Activated CD8-positive, alpha-beta memory T cell treated with anti-CD3 and anti-CD28 coated beads, Interleukin-2, amount 50 U/mL, for 24 hours (primary cell): Measurements from ENCODE around the gene AP2S1.
"Not testable (repeated sequence)": the region's sequence is repeated elsewhere in the genome, so short reads cannot be mapped to it uniquely, and the experiment has no call there.

ENCODE experiments used
- DNase-seq: peaks from one replicate; pipeline ENCODE4 v3.0.0-alpha.2; 2020; ENCODE audit errors: extremely low read depth

Gene AP2S1

GRCh38 chr19:46867170-46867569, 16.5 kb upstream of the AP2S1 start:
- DNase-seq = no peak

- DNase-seq = no peak
Observed at GRCh38 chr19:46866407-46867136, 15.9 kb upstream of the AP2S1 start.

GRCh38 chr19:46863818-46864629, 13.4 kb upstream of the AP2S1 start:
- DNase-seq = no peak

GRCh38 chr19:46862974-46863632, 12.5 kb upstream of the AP2S1 start:
- no peak for DNase-seq

GRCh38 chr19:46862503-46862834, 11.8 kb upstream of the AP2S1 start:
- no peak for DNase-seq

- no peak for DNase-seq
Observed at GRCh38 chr19:46861691-46862502, 11.3 kb upstream of the AP2S1 start.

- DNase-seq = no peak
Observed at GRCh38 chr19:46860846-46861690, 10.4 kb upstream of the AP2S1 start, which contains the start of gene ARHGAP35. TSS of gene ARHGAP35 (plus strand) at chr19:46860997. CDS start at chr19:46918676, 57,679 bp downstream.

GRCh38 chr19:46860125-46860845, 9.6 kb upstream of the AP2S1 start:
- DNase-seq = peak; percentile 94

GRCh38 chr19:46859637-46860124, 9.0 kb upstream of the AP2S1 start:
- no peak for DNase-seq

- peak; percentile 85 for DNase-seq
Observed at GRCh38 chr19:46856062-46857022, 5.7 kb upstream of the AP2S1 start.

GRCh38 chr19:46854698-46855097, 4.1 kb upstream of the AP2S1 start:
- not testable (repeated sequence) for DNase-seq

GRCh38 chr19:46852830-46853229, 2.2 kb upstream of the AP2S1 start:
- DNase-seq = no peak

GRCh38 chr19:46849610-46850009, 1.0 kb downstream of the AP2S1 start:
- DNase-seq = no peak

- no peak for DNase-seq
Observed at GRCh38 chr19:46848389-46848788, 2.3 kb downstream of the AP2S1 start.

- no peak for DNase-seq
Observed at GRCh38 chr19:46847528-46847927, 3.1 kb downstream of the AP2S1 start.

- no peak for DNase-seq
Observed at GRCh38 chr19:46845959-46846459, 4.6 kb downstream of the AP2S1 start.

- DNase-seq = no peak
Observed at GRCh38 chr19:46844067-46844489, 6.6 kb downstream of the AP2S1 start.

GRCh38 chr19:46842791-46843190, 7.9 kb downstream of the AP2S1 start:
- no peak for DNase-seq
